Measurements from ENCODE around the gene CDH11.

CDH11 gene

GRCh38 chr16:64907844-64908243, 214.0 kb downstream of the CDH11 start:
- DNase-seq (ENCODE audit: low read depth): no peak

- no peak for DNase-seq (ENCODE audit: low read depth)
Measured at GRCh38 chr16:64903770-64904169, 218.1 kb downstream of the CDH11 start.

- no peak for DNase-seq (ENCODE audit: low read depth)
Measured at GRCh38 chr16:64900517-64900916, 221.3 kb downstream of the CDH11 start.

GRCh38 chr16:64900019-64900418, 221.8 kb downstream of the CDH11 start:
- DNase-seq (ENCODE audit: low read depth): no peak

- DNase-seq (ENCODE audit: low read depth): no peak
Measured at GRCh38 chr16:64898159-64898558, 223.7 kb downstream of the CDH11 start.
